Activated naive CD4-positive, alpha-beta T cell treated with anti-CD3 and anti-CD28 coated beads, Interleukin-2, amount 50 U/mL, for 24 hours (primary cell): ENCODE results near the gene DNM3.

ENCODE experiments used
- H3K27ac Mint-ChIP-seq: one replicate; pipeline ENCODE4 v1.8.0; 2021; ENCODE audit warnings: mild to moderate bottlenecking, mixed read lengths
- H3K27me3 Mint-ChIP-seq: one replicate; pipeline ENCODE4 v1.8.0; 2021; ENCODE audit warnings: mixed read lengths
- H3K36me3 Mint-ChIP-seq: one replicate; pipeline ENCODE4 v1.8.0; 2021; ENCODE audit warnings: mixed read lengths
- H3K4me1 Mint-ChIP-seq: one replicate; pipeline ENCODE4 v1.8.0; 2021; ENCODE audit warnings: mixed read lengths
- H3K4me3 Mint-ChIP-seq: one replicate; pipeline ENCODE4 v1.8.0; 2021; ENCODE audit warnings: mild to moderate bottlenecking, mixed read lengths
- H3K9me3 Mint-ChIP-seq: one replicate; pipeline ENCODE4 v1.8.0; 2021; ENCODE audit warnings: mixed read lengths

Gene DNM3

GRCh38 chr1:171913385-171913784 is 72.1 kb downstream of the DNM3 start:
- H3K27me3 Mint-ChIP-seq = no peaks in the 10 kb centered on the region
- H3K36me3 Mint-ChIP-seq = no peaks in the 10 kb centered on the region
- no peaks in the 10 kb centered on the region for H3K4me1 Mint-ChIP-seq
- H3K27ac Mint-ChIP-seq = no peak overlapping the region
- no peaks in the 10 kb centered on the region for H3K9me3 Mint-ChIP-seq
- no peak overlapping the region for H3K4me3 Mint-ChIP-seq

- no peak overlapping the region for H3K4me3 Mint-ChIP-seq
- no peaks in the 10 kb centered on the region for H3K27me3 Mint-ChIP-seq
- no peak overlapping the region for H3K27ac Mint-ChIP-seq
- no peaks in the 10 kb centered on the region for H3K9me3 Mint-ChIP-seq
- H3K36me3 Mint-ChIP-seq = no peaks in the 10 kb centered on the region
- no peaks in the 10 kb centered on the region for H3K4me1 Mint-ChIP-seq
Observed at GRCh38 chr1:171916315-171916771, 75.0 kb downstream of the DNM3 start.

- H3K27ac Mint-ChIP-seq = no peak overlapping the region
- no peaks in the 10 kb centered on the region for H3K36me3 Mint-ChIP-seq
- no peaks in the 10 kb centered on the region for H3K9me3 Mint-ChIP-seq
- H3K4me3 Mint-ChIP-seq = no peak overlapping the region
- H3K4me1 Mint-ChIP-seq = no peaks in the 10 kb centered on the region
- no peaks in the 10 kb centered on the region for H3K27me3 Mint-ChIP-seq
Observed at GRCh38 chr1:171917331-171917730, 76.0 kb downstream of the DNM3 start.

GRCh38 chr1:171919891-171920887 is 78.9 kb downstream of the DNM3 start:
- Mint-ChIP-seq H3K9me3 (no peaks in the 10 kb centered on the region), H3K4me3 (no peak overlapping the region), H3K27me3 (no peaks in the 10 kb centered on the region), H3K27ac (no peak overlapping the region), H3K4me1 (no peaks in the 10 kb centered on the region), H3K36me3 (peaks cover 5% of the 10 kb centered on the region)

- Mint-ChIP-seq H3K36me3 (peaks cover 7% of the 10 kb centered on the region), H3K27ac (no peak overlapping the region), H3K9me3 (peaks cover 4% of the 10 kb centered on the region), H3K27me3 (no peaks in the 10 kb centered on the region), H3K4me3 (no peak overlapping the region), H3K4me1 (no peaks in the 10 kb centered on the region)
Observed at GRCh38 chr1:171922999-171923398, 81.7 kb downstream of the DNM3 start.

- Mint-ChIP-seq H3K9me3 (peaks cover 4% of the 10 kb centered on the region), H3K4me1 (no peaks in the 10 kb centered on the region), H3K36me3 (peaks cover 7% of the 10 kb centered on the region), H3K4me3 (no peak overlapping the region), H3K27ac (no peak overlapping the region), H3K27me3 (peaks cover 2% of the 10 kb centered on the region)
Observed at GRCh38 chr1:171929121-171929520, 87.8 kb downstream of the DNM3 start.

GRCh38 chr1:171931752-171932151 is 90.5 kb downstream of the DNM3 start:
- Mint-ChIP-seq H3K27ac (no peak overlapping the region), H3K9me3 (no peaks in the 10 kb centered on the region), H3K4me1 (no peaks in the 10 kb centered on the region), H3K4me3 (no peak overlapping the region), H3K27me3 (peaks cover 2% of the 10 kb centered on the region), H3K36me3 (no peaks in the 10 kb centered on the region)

GRCh38 chr1:171934664-171935063 is 93.4 kb downstream of the DNM3 start:
- no peaks in the 10 kb centered on the region for H3K36me3 Mint-ChIP-seq
- H3K4me3 Mint-ChIP-seq = no peak overlapping the region
- no peaks in the 10 kb centered on the region for H3K4me1 Mint-ChIP-seq
- H3K9me3 Mint-ChIP-seq = no peaks in the 10 kb centered on the region
- H3K27me3 Mint-ChIP-seq = peaks cover 2% of the 10 kb centered on the region
- H3K27ac Mint-ChIP-seq = no peak overlapping the region

- H3K4me3 Mint-ChIP-seq = no peak overlapping the region
- peaks cover 2% of the 10 kb centered on the region for H3K27me3 Mint-ChIP-seq
- no peaks in the 10 kb centered on the region for H3K36me3 Mint-ChIP-seq
- no peaks in the 10 kb centered on the region for H3K4me1 Mint-ChIP-seq
- no peak overlapping the region for H3K27ac Mint-ChIP-seq
- H3K9me3 Mint-ChIP-seq = no peaks in the 10 kb centered on the region
Observed at GRCh38 chr1:171935086-171935485, 93.8 kb downstream of the DNM3 start.

- Mint-ChIP-seq H3K27ac (no peak overlapping the region), H3K27me3 (peaks cover under 1% of the 10 kb centered on the region), H3K9me3 (no peaks in the 10 kb centered on the region), H3K36me3 (no peaks in the 10 kb centered on the region), H3K4me1 (no peaks in the 10 kb centered on the region), H3K4me3 (no peak overlapping the region)
Observed at GRCh38 chr1:171935664-171936063, 94.4 kb downstream of the DNM3 start.

- no peaks in the 10 kb centered on the region for H3K9me3 Mint-ChIP-seq
- no peaks in the 10 kb centered on the region for H3K27me3 Mint-ChIP-seq
- no peak overlapping the region for H3K4me3 Mint-ChIP-seq
- H3K4me1 Mint-ChIP-seq = no peaks in the 10 kb centered on the region
- no peak overlapping the region for H3K27ac Mint-ChIP-seq
- H3K36me3 Mint-ChIP-seq = peaks cover 4% of the 10 kb centered on the region
Observed at GRCh38 chr1:171937938-171938337, 96.6 kb downstream of the DNM3 start.

GRCh38 chr1:171939740-171940139 is 98.4 kb downstream of the DNM3 start:
- no peaks in the 10 kb centered on the region for H3K4me1 Mint-ChIP-seq
- no peak overlapping the region for H3K4me3 Mint-ChIP-seq
- no peaks in the 10 kb centered on the region for H3K9me3 Mint-ChIP-seq
- H3K36me3 Mint-ChIP-seq = peaks cover 4% of the 10 kb centered on the region
- H3K27me3 Mint-ChIP-seq = no peaks in the 10 kb centered on the region
- H3K27ac Mint-ChIP-seq = no peak overlapping the region

GRCh38 chr1:171940368-171940767 is 99.1 kb downstream of the DNM3 start:
- H3K27me3 Mint-ChIP-seq = no peaks in the 10 kb centered on the region
- no peaks in the 10 kb centered on the region for H3K4me1 Mint-ChIP-seq
- no peaks in the 10 kb centered on the region for H3K9me3 Mint-ChIP-seq
- H3K4me3 Mint-ChIP-seq = no peak overlapping the region
- peaks cover 4% of the 10 kb centered on the region for H3K36me3 Mint-ChIP-seq
- no peak overlapping the region for H3K27ac Mint-ChIP-seq

- peaks cover 6% of the 10 kb centered on the region for H3K36me3 Mint-ChIP-seq
Observed at GRCh38 chr1:171941920-171942319, 100.6 kb downstream of the DNM3 start.

GRCh38 chr1:171943973-171944561 is 102.8 kb downstream of the DNM3 start:
- H3K27ac Mint-ChIP-seq = no peak overlapping the region
- H3K27me3 Mint-ChIP-seq = no peaks in the 10 kb centered on the region
- no peaks in the 10 kb centered on the region for H3K9me3 Mint-ChIP-seq
- H3K36me3 Mint-ChIP-seq = peaks cover 6% of the 10 kb centered on the region
- no peak overlapping the region for H3K4me3 Mint-ChIP-seq
- H3K4me1 Mint-ChIP-seq = no peaks in the 10 kb centered on the region

More at GRCh38 chr1:171941920-171942319, 100.6 kb downstream of the DNM3 start:
- Mint-ChIP-seq H3K9me3 (no peaks in the 10 kb centered on the region), H3K27ac (no peak overlapping the region), H3K4me3 (no peak overlapping the region), H3K27me3 (no peaks in the 10 kb centered on the region), H3K4me1 (no peaks in the 10 kb centered on the region)

GRCh38 chr1:171948511-171948910 is 107.2 kb downstream of the DNM3 start:
- H3K36me3 Mint-ChIP-seq = peaks cover 2% of the 10 kb centered on the region
- no peak overlapping the region for H3K4me3 Mint-ChIP-seq
- no peaks in the 10 kb centered on the region for H3K4me1 Mint-ChIP-seq
- peaks cover 2% of the 10 kb centered on the region for H3K27me3 Mint-ChIP-seq
- no peaks in the 10 kb centered on the region for H3K9me3 Mint-ChIP-seq
- no peak overlapping the region for H3K27ac Mint-ChIP-seq
